CD4-positive, CD25-positive, alpha-beta regulatory T cell (primary cell): ENCODE results near the gene C2orf72. TPM values are rescaled to one million over a fixed set of nuclear protein-coding genes. Genes with fewer than 3 reads are reported as not detected.
A peak's percentile ranks its signal among the peaks of the same experiment; 100 is the strongest.

ENCODE experiments used
- ATAC-seq, 2 donors: fragments of 150-1000 bp; cut with Tn5 transposase; one replicate each; pipeline ENCODE4 v1.10.0; 2021; ENCODE audit warnings: low read depth in 2 of 2, moderate number of reproducible peaks in 2 of 2, moderate library complexity in 1 of 2
- DNase-seq, 3 donors: peaks; one replicate each; pipeline versions ENCODE4 v3.0.0 to v3.0.0-alpha.2; 2012 to 2022; ENCODE audit warnings: mixed read lengths in 1 of 3
- H3K27ac ChIP-seq: one replicate; pipeline ENCODE4 v1.7.0; 2013; ENCODE audit warnings: mild to moderate bottlenecking, low read length; ENCODE audit not compliant: insufficient read depth, poor library complexity, severe bottlenecking
- H3K27me3 ChIP-seq: one replicate; pipeline ENCODE4 v1.7.0; 2013; ENCODE audit warnings: low read length; ENCODE audit not compliant: control insufficient read depth, insufficient read depth
- H3K36me3 ChIP-seq: one replicate; pipeline ENCODE4 v1.7.0; 2013; ENCODE audit warnings: mild to moderate bottlenecking, low read length, moderate library complexity; ENCODE audit not compliant: control insufficient read depth, insufficient read depth
- H3K4me1 ChIP-seq: 2 replicates; pipeline ENCODE4 v1.7.0; 2013; ENCODE audit warnings: mild to moderate bottlenecking, low read length; ENCODE audit not compliant: insufficient read depth, control insufficient read depth, poor library complexity, severe bottlenecking
- H3K4me3 ChIP-seq: one replicate; pipeline ENCODE4 v1.7.0; 2013; ENCODE audit warnings: low read depth, mild to moderate bottlenecking, low read length, moderate library complexity
- H3K9me3 ChIP-seq, 2 experiments: 1 replicate in 1 of 2; 2 replicates in 1 of 2; pipeline ENCODE4 v1.7.0; 2013; ENCODE audit warnings: low read length in 2 of 2, mild to moderate bottlenecking in 1 of 2, moderate library complexity in 1 of 2; ENCODE audit not compliant: control insufficient read depth in 2 of 2
- H3K27ac Mint-ChIP-seq, 3 donors: one replicate each; pipeline ENCODE4 v1.8.0; 2020 to 2022; ENCODE audit warnings: mild to moderate bottlenecking in 3 of 3, mixed read lengths in 3 of 3, moderate library complexity in 2 of 3
- H3K27me3 Mint-ChIP-seq: one replicate; pipeline ENCODE4 v1.8.0; 2022; ENCODE audit warnings: mild to moderate bottlenecking, mixed read lengths
- H3K36me3 Mint-ChIP-seq: one replicate; pipeline ENCODE4 v1.8.0; 2020; ENCODE audit warnings: mixed read lengths
- H3K4me1 Mint-ChIP-seq, 4 donors: one replicate each; pipeline ENCODE4 v1.8.0; 2020 to 2022; ENCODE audit warnings: mixed read lengths in 4 of 4, mild to moderate bottlenecking in 1 of 4
- H3K4me3 Mint-ChIP-seq, 4 donors: one replicate each; pipeline ENCODE4 v1.8.0; 2020 to 2022; ENCODE audit warnings: mild to moderate bottlenecking in 4 of 4, mixed read lengths in 4 of 4, moderate library complexity in 3 of 4
- H3K9me3 Mint-ChIP-seq, 7 donors: one replicate each; pipeline ENCODE4 v1.8.0; 2020 to 2022; ENCODE audit warnings: mixed read lengths in 7 of 7, mild to moderate bottlenecking in 3 of 7, moderate library complexity in 2 of 7
- polyA plus RNA-seq, 4 donors: library from polyadenylated mRNA; unstranded; fragments of 300-500 nt; fragmentation: Illumina TruSeq; gene quantifications; one replicate each; pipeline ENCODE4 v1.2.3, GENCODE V29; 2021
- total RNA-seq: library from RNA; stranded (reverse); gene quantifications from one replicate; pipeline ENCODE4 v1.2.3, GENCODE V29; 2022

C2orf72 gene
- total and polyA plus RNA-seq, 5 donors from 2014 or later = not detected

- ATAC-seq (no peak), DNase-seq (no peak)
- H3K4me3 ChIP-seq = no peak overlapping the region
- Mint-ChIP-seq H3K27me3 (peaks cover 84% of the 10 kb centered on the region), H3K27ac (no peak overlapping the region), H3K4me1 (peaks cover 0 to 11% (median 0%) of the 10 kb centered on the region in 4 donors), H3K36me3 (no peaks in the 10 kb centered on the region), H3K4me3 (peak overlapping the region in 3 of 4 donors; percentile 38 to 66 (median 53)), H3K9me3 (peaks cover 0 to 2% (median 0%) of the 10 kb centered on the region in 7 donors)
- peaks cover 40% of the 10 kb centered on the region for H3K27me3 ChIP-seq
- no peak overlapping the region for H3K27ac ChIP-seq
- H3K4me1 ChIP-seq = peaks cover 3% of the 10 kb centered on the region
- H3K9me3 ChIP-seq = no peaks in the 10 kb centered on the region
- no peaks in the 10 kb centered on the region for H3K36me3 ChIP-seq
Measured at GRCh38 chr2:231038483-231039293, 1.4 kb downstream of the C2orf72 start.

GRCh38 chr2:231039294-231039664, 2.0 kb downstream of the C2orf72 start:
- Mint-ChIP-seq H3K27ac (no peak overlapping the region), H3K4me3 (no peak overlapping the region), H3K36me3 (no peaks in the 10 kb centered on the region), H3K4me1 (peaks cover 0 to 11% (median 0%) of the 10 kb centered on the region in 4 donors), H3K9me3 (peaks cover 0 to 2% (median 0%) of the 10 kb centered on the region in 7 donors), H3K27me3 (peaks cover 80% of the 10 kb centered on the region)
- no peaks in the 10 kb centered on the region for H3K36me3 ChIP-seq
- no peak overlapping the region for H3K27ac ChIP-seq
- ATAC-seq = no peak
- H3K9me3 ChIP-seq = no peaks in the 10 kb centered on the region
- DNase-seq = no peak
- no peak overlapping the region for H3K4me3 ChIP-seq
- H3K4me1 ChIP-seq = peaks cover 3% of the 10 kb centered on the region
- H3K27me3 ChIP-seq = peaks cover 40% of the 10 kb centered on the region

- H3K9me3 ChIP-seq = no peaks in the 10 kb centered on the region
- Mint-ChIP-seq H3K27me3 (peaks cover 74% of the 10 kb centered on the region), H3K27ac (peak overlapping the region in 1 of 3 donors; percentile 17), H3K9me3 (peaks cover 0 to 2% (median 0%) of the 10 kb centered on the region in 7 donors), H3K4me1 (peaks cover 0 to 11% (median 0%) of the 10 kb centered on the region in 4 donors), H3K36me3 (no peaks in the 10 kb centered on the region), H3K4me3 (peak overlapping the region in 1 of 4 donors; percentile 71)
- ATAC-seq (no peak), DNase-seq (no peak)
- peaks cover 3% of the 10 kb centered on the region for H3K4me1 ChIP-seq
- no peaks in the 10 kb centered on the region for H3K36me3 ChIP-seq
- H3K27me3 ChIP-seq = peaks cover 40% of the 10 kb centered on the region
- no peak overlapping the region for H3K27ac ChIP-seq
- no peak overlapping the region for H3K4me3 ChIP-seq
Measured at GRCh38 chr2:231039821-231040364, 2.6 kb downstream of the C2orf72 start.

GRCh38 chr2:231041061-231041689, 3.9 kb downstream of the C2orf72 start:
- Histone ChIP-seq H3K36me3 (no peaks in the 10 kb centered on the region), H3K4me3 (no peak overlapping the region), H3K9me3 (no peaks in the 10 kb centered on the region), H3K27me3 (peaks cover 37% of the 10 kb centered on the region), H3K27ac (no peak overlapping the region), H3K4me1 (peaks cover 3% of the 10 kb centered on the region)
- DNase-seq (no peak), ATAC-seq (no peak)
- Mint-ChIP-seq H3K4me3 (no peak overlapping the region), H3K9me3 (peaks cover 0 to 2% (median 0%) of the 10 kb centered on the region in 7 donors), H3K4me1 (peaks cover 0 to 11% (median 0%) of the 10 kb centered on the region in 4 donors), H3K27ac (peak overlapping the region in 1 of 3 donors; percentile 43), H3K27me3 (peaks cover 61% of the 10 kb centered on the region), H3K36me3 (no peaks in the 10 kb centered on the region)

GRCh38 chr2:231043796-231044195, 6.5 kb downstream of the C2orf72 start:
- no peaks in the 10 kb centered on the region for H3K9me3 ChIP-seq
- no peak for ATAC-seq
- H3K27me3 ChIP-seq = peaks cover 25% of the 10 kb centered on the region
- Mint-ChIP-seq H3K9me3 (peaks cover 0 to 2% (median 0%) of the 10 kb centered on the region in 7 donors), H3K4me1 (no peaks in the 10 kb centered on the region), H3K27me3 (peaks cover 50% of the 10 kb centered on the region), H3K27ac (no peak overlapping the region), H3K4me3 (no peak overlapping the region), H3K36me3 (no peaks in the 10 kb centered on the region)
- H3K27ac ChIP-seq = no peak overlapping the region
- H3K4me1 ChIP-seq = no peaks in the 10 kb centered on the region
- no peak overlapping the region for H3K4me3 ChIP-seq
- DNase-seq = no peak
- H3K36me3 ChIP-seq = no peaks in the 10 kb centered on the region

- no peaks in the 10 kb centered on the region for H3K4me1 Mint-ChIP-seq
- H3K27me3 ChIP-seq = peaks cover under 1% of the 10 kb centered on the region
- H3K9me3 ChIP-seq = no peaks in the 10 kb centered on the region
- H3K4me1 ChIP-seq = no peaks in the 10 kb centered on the region
- no peak overlapping the region for H3K27ac Mint-ChIP-seq
- DNase-seq (no peak), ATAC-seq (no peak)
- no peaks in the 10 kb centered on the region for H3K36me3 ChIP-seq
- no peaks in the 10 kb centered on the region for H3K36me3 Mint-ChIP-seq
- H3K9me3 Mint-ChIP-seq = peaks cover 0 to 2% (median 0%) of the 10 kb centered on the region in 7 donors
- no peak overlapping the region for H3K4me3 ChIP-seq
- no peak overlapping the region for H3K4me3 Mint-ChIP-seq
- H3K27ac ChIP-seq = no peak overlapping the region
- peaks cover 43% of the 10 kb centered on the region for H3K27me3 Mint-ChIP-seq
Measured at GRCh38 chr2:231046916-231047273, 9.6 kb downstream of the C2orf72 start.

GRCh38 chr2:231047274-231047922, 10.1 kb downstream of the C2orf72 start:
- ATAC-seq (no peak), DNase-seq (no peak)
- peaks cover 0 to 5% (median 2%) of the 10 kb centered on the region in 4 donors for H3K4me1 Mint-ChIP-seq
- H3K27ac ChIP-seq = no peak overlapping the region
- no peaks in the 10 kb centered on the region for H3K27me3 ChIP-seq
- H3K4me3 ChIP-seq = no peak overlapping the region
- peaks cover 41% of the 10 kb centered on the region for H3K27me3 Mint-ChIP-seq
- H3K4me3 Mint-ChIP-seq = no peak overlapping the region
- peaks cover 0 to 2% (median 0%) of the 10 kb centered on the region in 7 donors for H3K9me3 Mint-ChIP-seq
- H3K27ac Mint-ChIP-seq = no peak overlapping the region
- peaks cover 3% of the 10 kb centered on the region for H3K4me1 ChIP-seq
- no peaks in the 10 kb centered on the region for H3K9me3 ChIP-seq
- H3K36me3 ChIP-seq = no peaks in the 10 kb centered on the region
- H3K36me3 Mint-ChIP-seq = no peaks in the 10 kb centered on the region
